Urinary bladder (tissue), 4 donors: ENCODE measurements around the gene PDF. TPM values are rescaled to one million over a fixed set of nuclear protein-coding genes. Genes with fewer than 3 reads are reported as not detected.

Experiments used
- DNase-seq: peaks from one replicate; pipeline ENCODE4 v3.0.0-alpha.2; 2015; ENCODE audit errors: extremely low spot score
- H3K27ac ChIP-seq: one replicate; pipeline ENCODE4 v1.5.1; 2013; ENCODE audit warnings: low read depth, mild to moderate bottlenecking, moderate library complexity
- H3K36me3 ChIP-seq: one replicate; pipeline ENCODE4 v1.6.1; 2013; ENCODE audit warnings: mild to moderate bottlenecking, moderate library complexity; ENCODE audit not compliant: insufficient read depth
- H3K4me1 ChIP-seq: one replicate; pipeline ENCODE4 v1.6.1; 2013; ENCODE audit warnings: mild to moderate bottlenecking, moderate library complexity; ENCODE audit not compliant: insufficient read depth
- H3K4me3 ChIP-seq: one replicate; pipeline ENCODE4 v1.5.1; 2013; ENCODE audit warnings: low read depth, low read length
- WGBS: extraction: QIAGEN DNeasy Blood & Tissue Kit; methylation state at CpG from one replicate; pipeline ENCODE4 v1.1.7; 2013; 5-methylcytosine and 5-hydroxymethylcytosine counted together
- polyA plus RNA-seq: library from polyadenylated mRNA; stranded (reverse); fragments of 200-250 nt; gene quantifications from one replicate; pipeline ENCODE4 v1.2.3, GENCODE V29; 2013
- total RNA-seq: library from RNA; depleted of rRNA; stranded (reverse); fragments of >200 nt; gene quantifications from one replicate; pipeline ENCODE4 v1.2.3, GENCODE V29; 2014
- donor health status: healthy with polysubstance abuse.
- donor health status: healthy.

Gene PDF
- total and polyA plus RNA-seq, 2 donors = 4.7 to 6.7 TPM

DNA sequence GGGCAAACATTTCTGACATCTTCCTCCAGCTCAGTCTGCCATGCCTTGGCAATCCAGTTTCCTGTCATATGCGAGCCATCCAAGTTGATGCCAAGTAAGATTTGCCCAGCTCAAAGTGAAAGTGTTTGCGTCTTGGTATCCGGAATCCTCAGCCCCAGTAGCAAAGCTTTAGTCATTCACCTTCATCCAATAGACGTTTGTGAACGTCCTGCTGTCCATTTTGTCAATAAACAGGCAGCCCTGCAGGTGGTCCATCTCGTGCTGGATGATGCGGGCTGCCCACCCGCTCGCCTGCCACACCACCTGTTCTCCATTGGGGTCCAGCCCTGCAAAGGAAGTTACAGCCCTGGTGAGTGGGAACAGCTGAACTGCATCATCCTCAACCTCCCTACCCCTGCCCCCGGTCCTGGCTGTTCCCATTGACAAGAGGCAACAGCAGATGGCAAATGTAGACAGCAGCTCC is 1.5 kb downstream of the PDF start:
- WGBS = 55% methylated on average over 10 of the region's 10 CpGs
- Histone ChIP-seq H3K27ac (no peak overlapping the region), H3K4me3 (no peak overlapping the region)

GRCh38 chr16:69327585-69328310 is 2.6 kb downstream of the PDF start:
- 94% methylated on average over 14 of the region's 14 CpGs for WGBS
- H3K27ac ChIP-seq = no peak overlapping the region
- DNase-seq = no peak
- H3K4me3 ChIP-seq = no peak overlapping the region
- H3K36me3 ChIP-seq = peaks cover 1% of the 10 kb centered on the region
- H3K4me1 ChIP-seq = no peaks in the 10 kb centered on the region

More for the DNA sequence above, 1.5 kb downstream of the PDF start:
- no peak for DNase-seq
- Histone ChIP-seq H3K4me1 (no peaks in the 10 kb centered on the region), H3K36me3 (peaks cover 2% of the 10 kb centered on the region)

DNA sequence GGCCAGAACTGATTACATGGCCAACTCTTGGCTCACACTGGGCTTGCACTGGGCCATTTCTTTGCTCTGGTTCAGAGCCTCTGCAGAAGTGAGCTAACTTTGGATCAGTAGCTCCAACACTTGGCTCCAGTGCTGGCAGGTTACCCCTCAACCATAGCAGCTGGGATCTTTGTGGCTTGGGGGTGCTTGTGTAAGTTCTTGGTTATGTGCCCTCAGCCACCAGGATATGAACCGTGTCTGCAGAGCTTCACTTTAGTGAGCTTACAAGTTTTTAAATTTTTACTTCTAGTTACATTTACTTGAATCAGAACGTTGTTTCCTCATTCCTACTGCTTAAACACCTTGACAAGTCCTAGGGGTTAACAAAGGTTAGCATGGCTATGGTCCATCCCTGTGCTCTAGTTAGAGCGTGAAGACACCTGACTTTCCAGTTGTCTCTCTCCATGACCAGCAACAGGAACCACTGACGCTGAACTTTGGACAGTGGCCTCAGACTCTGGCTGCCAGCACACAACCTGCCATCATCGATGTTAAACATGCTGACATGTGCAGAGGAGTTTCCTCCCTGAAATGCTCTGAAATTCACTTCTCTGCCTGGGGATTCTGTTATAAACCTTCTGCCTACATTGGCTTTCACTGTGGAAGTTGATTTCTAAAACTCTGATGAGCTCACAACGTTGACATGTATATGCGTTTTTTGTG is 4.1 kb downstream of the PDF start:
- no peak for DNase-seq
- Histone ChIP-seq H3K4me3 (no peak overlapping the region), H3K27ac (no peak overlapping the region), H3K36me3 (peaks cover 1% of the 10 kb centered on the region), H3K4me1 (no peaks in the 10 kb centered on the region)
- WGBS = 59% methylated on average over 7 of the region's 7 CpGs

GRCh38 chr16:69325784-69326171 is 4.6 kb downstream of the PDF start:
- no peak overlapping the region for H3K4me3 ChIP-seq
- no peak for DNase-seq
- WGBS = 80% methylated on average over 6 of the region's 6 CpGs
- peaks cover 1% of the 10 kb centered on the region for H3K36me3 ChIP-seq
- no peak overlapping the region for H3K27ac ChIP-seq
- H3K4me1 ChIP-seq = no peaks in the 10 kb centered on the region

DNA sequence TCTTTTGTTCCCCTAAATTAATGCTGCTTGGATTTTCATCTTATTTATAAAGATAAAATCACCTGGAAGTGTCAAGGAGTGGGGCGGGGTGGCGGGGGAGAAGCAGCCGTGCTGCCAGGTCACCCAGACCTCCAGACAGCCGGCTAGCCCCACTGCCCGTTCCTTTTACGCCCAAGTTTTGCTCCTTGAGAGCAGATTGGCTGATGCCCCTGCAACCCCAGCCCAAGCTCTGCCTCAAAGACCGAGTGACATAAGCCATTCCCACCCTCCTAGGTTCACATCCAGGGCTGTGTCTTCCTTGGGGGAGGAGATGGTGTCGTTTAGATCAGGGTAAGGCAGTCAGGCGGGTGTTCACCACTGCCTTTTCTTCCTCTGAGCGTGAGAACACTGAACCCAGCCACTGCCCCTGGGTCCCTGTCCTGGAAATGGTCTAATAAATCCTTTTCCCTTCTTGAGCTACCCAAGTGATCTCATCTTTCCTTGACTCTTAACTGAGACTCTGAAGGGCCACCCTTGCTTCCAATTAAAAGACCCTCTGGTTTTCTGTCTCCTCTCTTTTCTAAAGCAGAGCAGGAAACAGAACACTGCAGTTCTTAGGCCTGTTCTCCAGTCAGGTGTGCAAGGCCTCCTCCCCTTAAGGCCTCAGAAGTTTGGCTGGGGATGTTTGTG is 5.7 kb downstream of the PDF start:
- WGBS = 77% methylated on average over 10 of the region's 10 CpGs
- Histone ChIP-seq H3K36me3 (peaks cover 6% of the 10 kb centered on the region), H3K4me1 (no peaks in the 10 kb centered on the region), H3K27ac (no peak overlapping the region), H3K4me3 (no peak overlapping the region)
- no peak for DNase-seq

GRCh38 chr16:69324013-69324531 is 6.3 kb downstream of the PDF start:
- no peaks in the 10 kb centered on the region for H3K4me1 ChIP-seq
- DNase-seq = no peak
- H3K4me3 ChIP-seq = no peak overlapping the region
- H3K27ac ChIP-seq = no peak overlapping the region
- peaks cover 8% of the 10 kb centered on the region for H3K36me3 ChIP-seq
- WGBS = 76% methylated on average over 8 of the region's 8 CpGs

DNA sequence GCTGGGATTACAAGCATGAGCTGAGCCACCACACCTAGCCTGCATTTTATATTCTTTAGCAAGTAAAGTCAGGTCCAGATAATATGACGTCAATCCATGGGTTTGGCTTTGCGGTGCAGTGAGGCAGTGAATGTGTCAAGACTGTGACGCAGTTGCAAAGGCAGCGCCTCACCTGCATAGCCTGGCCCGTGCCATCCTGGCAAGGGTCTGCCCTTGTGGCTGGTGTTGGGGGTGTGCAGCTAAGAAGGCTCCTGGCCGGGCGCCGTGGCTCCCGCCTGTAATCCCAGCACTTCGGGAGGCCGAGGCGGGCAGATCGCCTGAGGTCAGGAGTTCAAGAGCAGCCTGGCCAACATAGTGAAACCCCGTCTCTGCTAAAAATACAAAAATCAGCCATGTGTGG is 7.0 kb downstream of the PDF start:
- Histone ChIP-seq H3K4me1 (no peaks in the 10 kb centered on the region), H3K27ac (no peak overlapping the region), H3K36me3 (peaks cover 12% of the 10 kb centered on the region), H3K4me3 (no peak overlapping the region)
- WGBS = 89% methylated on average over 14 of the region's 14 CpGs
- DNase-seq = no peak

DNA sequence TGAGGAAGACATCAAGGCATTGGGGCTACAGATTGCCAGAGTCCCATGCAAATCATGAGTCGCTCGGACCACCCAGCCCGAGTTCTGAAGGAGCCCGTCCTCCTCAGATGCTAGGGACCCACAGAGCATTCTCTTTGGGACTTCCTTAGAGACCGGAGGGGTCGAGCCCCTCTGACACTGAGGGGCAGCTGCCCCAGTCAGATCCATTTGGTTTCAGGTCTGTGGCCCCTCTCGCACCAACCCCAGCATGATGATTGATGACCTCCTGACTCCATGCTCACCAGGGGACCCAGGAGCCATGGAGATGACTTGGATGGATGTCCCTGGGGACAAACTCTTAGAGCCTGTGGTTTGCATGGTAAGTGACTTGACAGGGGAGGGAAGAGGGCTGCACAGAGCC is 8.0 kb downstream of the PDF start:
- DNase-seq = no peak
- no peak overlapping the region for H3K27ac ChIP-seq
- no peaks in the 10 kb centered on the region for H3K4me1 ChIP-seq
- H3K36me3 ChIP-seq = peaks cover 13% of the 10 kb centered on the region
- H3K4me3 ChIP-seq = no peak overlapping the region
- 92% methylated on average over 7 of the region's 7 CpGs for WGBS

DNA sequence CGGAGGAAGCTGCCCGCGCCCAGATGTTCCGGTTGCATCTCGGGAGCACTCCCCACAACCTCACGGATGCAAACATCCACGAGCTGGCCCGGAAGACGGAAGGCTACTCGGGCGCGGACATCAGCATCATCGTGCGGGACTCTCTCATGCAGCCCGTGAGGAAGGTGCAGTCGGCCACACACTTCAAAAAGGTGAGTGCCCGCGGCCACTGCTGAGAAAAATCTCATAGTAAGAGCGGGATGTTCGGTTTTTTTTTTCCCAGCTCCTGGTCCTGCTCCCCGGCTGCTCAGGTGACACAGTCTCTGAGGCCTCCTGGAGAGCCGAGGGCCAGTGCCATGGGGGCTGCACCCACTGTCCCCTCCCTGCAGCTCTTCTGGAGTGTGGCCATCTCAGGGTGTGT is 9.3 kb downstream of the PDF start:
- Histone ChIP-seq H3K4me3 (no peak overlapping the region), H3K36me3 (peaks cover 15% of the 10 kb centered on the region), H3K27ac (no peak overlapping the region), H3K4me1 (no peaks in the 10 kb centered on the region)
- no peak for DNase-seq
- 92% methylated on average over 22 of the region's 22 CpGs for WGBS

GRCh38 chr16:69320740-69321073 is 9.7 kb downstream of the PDF start:
- no peak for DNase-seq
- H3K36me3 ChIP-seq = peaks cover 15% of the 10 kb centered on the region
- no peaks in the 10 kb centered on the region for H3K4me1 ChIP-seq
- no peak overlapping the region for H3K27ac ChIP-seq
- H3K4me3 ChIP-seq = no peak overlapping the region
- 87% methylated on average over 13 of the region's 13 CpGs for WGBS

DNA sequence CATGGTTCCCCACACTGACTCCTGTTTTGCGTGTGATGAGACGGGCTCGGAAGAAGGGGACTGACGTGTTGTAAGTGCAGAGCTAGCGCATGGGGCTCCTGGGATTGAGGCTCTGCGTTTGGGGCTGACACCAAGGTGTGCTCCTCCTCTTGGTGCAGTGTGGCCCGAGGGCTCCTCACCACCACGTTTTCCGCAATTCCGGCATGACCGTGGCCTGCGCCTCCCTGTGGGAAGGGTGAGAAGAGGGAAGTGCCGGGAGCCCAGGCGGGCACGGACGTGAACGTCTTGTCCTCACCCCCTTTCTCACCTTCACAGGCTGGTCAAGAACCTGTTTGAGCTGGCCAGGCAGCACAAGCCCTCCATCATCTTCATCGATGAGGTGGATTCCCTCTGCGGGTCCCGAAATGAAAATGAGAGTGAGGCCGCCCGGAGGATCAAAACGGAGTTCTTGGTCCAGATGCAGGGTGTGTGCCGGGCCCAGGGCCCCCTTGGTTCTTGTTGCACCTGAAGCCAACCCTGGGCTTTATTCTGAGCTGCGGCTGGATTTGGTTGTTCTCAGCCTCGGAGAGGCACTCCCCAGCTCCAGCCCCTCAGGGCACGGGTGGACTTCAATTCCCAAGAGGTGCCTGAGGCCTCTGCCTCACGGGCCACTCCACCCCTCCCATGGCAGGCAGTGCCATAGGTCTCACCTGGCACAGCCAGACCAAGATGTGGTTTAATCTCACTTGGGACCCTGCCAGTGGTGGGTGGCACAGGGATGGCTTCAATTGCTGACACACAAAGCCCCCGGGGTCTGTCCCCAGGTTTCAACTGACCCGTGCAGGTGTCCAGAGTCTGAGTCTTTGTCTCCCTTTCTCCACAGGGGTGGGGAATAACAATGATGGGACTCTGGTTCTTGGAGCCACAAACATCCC is 10.3 kb downstream of the PDF start:
- peaks cover 15% of the 10 kb centered on the region for H3K36me3 ChIP-seq
- no peak for DNase-seq
- H3K4me1 ChIP-seq = no peaks in the 10 kb centered on the region
- no peak overlapping the region for H3K4me3 ChIP-seq
- H3K27ac ChIP-seq = no peak overlapping the region
- WGBS = 88% methylated on average over 30 of the region's 30 CpGs

GRCh38 chr16:69319381-69319780 is 11.0 kb downstream of the PDF start:
- WGBS = 95% methylated on average over 9 of the region's 9 CpGs
- peaks cover 14% of the 10 kb centered on the region for H3K36me3 ChIP-seq
- DNase-seq = no peak
- H3K27ac ChIP-seq = no peak overlapping the region
- no peaks in the 10 kb centered on the region for H3K4me1 ChIP-seq
- no peak overlapping the region for H3K4me3 ChIP-seq

GRCh38 chr16:69318911-69319289 is 11.5 kb downstream of the PDF start:
- Histone ChIP-seq H3K36me3 (peaks cover 14% of the 10 kb centered on the region), H3K4me1 (no peaks in the 10 kb centered on the region), H3K4me3 (no peak overlapping the region), H3K27ac (no peak overlapping the region)
- DNase-seq = no peak
- WGBS = 82% methylated on average over 10 of the region's 10 CpGs
